HCT116 (cell line): ENCODE results near the gene ATP2C1. TPM values are rescaled to one million over a fixed set of nuclear protein-coding genes. Genes with fewer than 3 reads are reported as not detected.

Experiments used
- ATAC-seq: fragments of 200-7000 bp; cut with Tn5 transposase; 2 replicates; pipeline ENCODE4 v1.9.1; 2020; ENCODE audit warnings: mild to moderate bottlenecking, moderate library complexity
- BruUV-seq: library from RNA; stranded (reverse); fragments of 400-500 nt; replicated peaks from 2 replicates; lab custom pipeline; 2021; lab: Mats Ljungman, UMichigan
- CTCF ChIA-PET: fragments of 300-600 bp; sonication (Branson Sonifier 250); formaldehyde crosslinking; loops from one replicate; lab custom pipeline; 2021; ENCODE audit warnings: antibody characterized with exemption; lab: Charles Lee
- POLR2A ChIA-PET: fragments of 300-600, 350-600 bp; sonication (Branson Sonifier 250); formaldehyde crosslinking; loops from one replicate; lab custom pipeline; 2021; ENCODE audit warnings: antibody characterized with exemption; lab: Charles Lee
- RAD21 ChIA-PET, 2 experiments: fragments of 300-600 bp; sonication (Branson Sonifier 250); formaldehyde crosslinking; loops; one replicate each; lab custom pipeline; 2023; ENCODE audit warnings: low total read pairs in 2 of 2; ENCODE audit not compliant: uncharacterized antibody in 2 of 2, unreplicated experiment in 2 of 2, low non-redundant PET in 1 of 2; lab: Charles Lee
- DNase-seq: peaks from one replicate; pipeline ENCODE4 v3.0.0-alpha.2; 2010; ENCODE audit warnings: low read depth, low spot score
- H2AFZ ChIP-seq: fragments of 200-600 bp; shearing (Covaris generic), sonication (generic); 2 replicates; pipeline ENCODE4 v1.6.1; 2017; ENCODE audit warnings: low read depth, mixed run types, mixed read lengths, antibody characterized with exemption, low read length; ENCODE audit not compliant: poor library complexity, severe bottlenecking
- H3K27ac ChIP-seq: 2 replicates; pipeline ENCODE4 v1.5.1; 2012; ENCODE audit warnings: low read depth, low read length
- H3K27me3 ChIP-seq: fragments of 200-600 bp; sonication (generic); 2 replicates; pipeline ENCODE4 v1.6.1; 2016; ENCODE audit warnings: mixed run types, low read length, mixed read lengths; ENCODE audit not compliant: insufficient read depth
- H3K36me3 ChIP-seq, 2 experiments: fragments of 200-500 bp in 1 of 2; fragments of 200-600 bp in 1 of 2; sonication (Bioruptor generic) in 1 of 2; sonication (generic) in 1 of 2; 2 replicates each; pipeline versions ENCODE4 v1.5.1 to v1.6.1; 2014 to 2016; ENCODE audit warnings: low read length in 2 of 2, inconsistent platforms in 1 of 2, mixed read lengths in 1 of 2, mixed run types in 1 of 2; ENCODE audit not compliant: insufficient read depth in 2 of 2, control insufficient read depth in 1 of 2
- H3K4me1 ChIP-seq, 2 experiments: fragments of 200-600 bp in 1 of 2; sonication (generic) in 1 of 2; 2 replicates each; pipeline versions ENCODE4 v1.5.1 to v1.6.1; 2012 to 2017; ENCODE audit warnings: low read length in 2 of 2, inconsistent platforms in 1 of 2, mild to moderate bottlenecking in 1 of 2, mixed read lengths in 1 of 2, mixed run types in 1 of 2, moderate library complexity in 1 of 2; ENCODE audit not compliant: insufficient read depth in 2 of 2, control insufficient read depth in 1 of 2
- H3K4me2 ChIP-seq: fragments of 200-600 bp; sonication (generic); 2 replicates; pipeline ENCODE4 v1.6.1; 2017; ENCODE audit warnings: mixed run types, low read length, mixed read lengths
- H3K4me3 ChIP-seq, 2 experiments: fragments of 200-600 bp in 1 of 2; sonication (generic) in 1 of 2; replicated peaks in 1 of 2; 2 replicates each; pipeline ENCODE4 v1.5.1; 2011 to 2016; ENCODE audit warnings: low read length in 2 of 2, control low read depth in 1 of 2, low read depth in 1 of 2, mild to moderate bottlenecking in 1 of 2, mixed read lengths in 1 of 2, mixed run types in 1 of 2
- H3K79me2 ChIP-seq: fragments of 200-600 bp; sonication (generic); 2 replicates; pipeline ENCODE4 v1.6.1; 2017; ENCODE audit warnings: mild to moderate bottlenecking, mixed run types, low read length, moderate library complexity, mixed read lengths; ENCODE audit not compliant: insufficient read depth
- H3K9ac ChIP-seq: fragments of 200-600 bp; sonication (generic); 2 replicates; pipeline ENCODE4 v1.6.1; 2016; ENCODE audit warnings: low read length, mixed read lengths
- H3K9me2 ChIP-seq: fragments of 200-600 bp; sonication (generic), shearing (Covaris generic); 2 replicates; pipeline ENCODE4 v1.6.1; 2017; ENCODE audit warnings: mixed run types, mild to moderate bottlenecking, moderate library complexity; ENCODE audit not compliant: insufficient read depth
- H3K9me3 ChIP-seq, 2 experiments: fragments of 200-500 bp in 1 of 2; fragments of 200-600 bp in 1 of 2; sonication (Bioruptor generic) in 1 of 2; sonication (generic) in 1 of 2; 2 replicates each; pipeline ENCODE4 v1.6.1; 2014 to 2017; ENCODE audit warnings: low read length in 2 of 2, mixed read lengths in 2 of 2, inconsistent platforms in 1 of 2, low read depth in 1 of 2, mild to moderate bottlenecking in 1 of 2, mixed run types in 1 of 2, moderate library complexity in 1 of 2; ENCODE audit not compliant: control insufficient read depth in 1 of 2, insufficient read depth in 1 of 2
- H4K20me1 ChIP-seq: fragments of 200-600 bp; sonication (generic), shearing (Covaris generic); 2 replicates; pipeline ENCODE4 v1.6.1; 2017; ENCODE audit warnings: mixed run types, mild to moderate bottlenecking, moderate library complexity; ENCODE audit not compliant: insufficient read depth
- CTCF ChIP-seq, 3 experiments: fragments of 200-600 bp in 1 of 3; sonication (generic) in 1 of 3; IDR thresholded peaks in 2 of 3; conservative IDR thresholded peaks in 1 of 3; 2 replicates each; pipeline ENCODE4 v1.5.1; 2012 to 2017; ENCODE audit warnings: low read depth in 2 of 3, low read length in 2 of 3, antibody characterized with exemption in 1 of 3, borderline replicate concordance in 1 of 3, control low read depth in 1 of 3, mild to moderate bottlenecking in 1 of 3, mixed read lengths in 1 of 3, mixed run types in 1 of 3, moderate library complexity in 1 of 3; ENCODE audit not compliant: insufficient read depth in 1 of 3
- ELF1 ChIP-seq: IDR thresholded peaks from 2 replicates; pipeline ENCODE4 v1.6.1; 2012; ENCODE audit warnings: low read depth, borderline replicate concordance
- SIN3A ChIP-seq: IDR thresholded peaks from 2 replicates; pipeline ENCODE4 v1.6.1; 2012; ENCODE audit warnings: low read depth
- SP1 ChIP-seq: IDR thresholded peaks from 2 replicates; pipeline ENCODE4 v1.6.1; 2012; ENCODE audit warnings: low read depth
- SRF ChIP-seq: IDR thresholded peaks from 2 replicates; pipeline ENCODE4 v1.6.1; 2012; ENCODE audit warnings: low read depth
- TCF7L2 ChIP-seq: IDR thresholded peaks from 2 replicates; pipeline ENCODE4 v1.7.0; 2011; ENCODE audit warnings: borderline replicate concordance, inconsistent platforms; ENCODE audit not compliant: insufficient read depth, insufficient read length; ENCODE audit errors: extremely low read depth
- ZNF274 ChIP-seq: fragments of 200-500 bp; sonication (Bioruptor generic); IDR thresholded peaks from 2 replicates; pipeline ENCODE4 v1.6.1; 2014; ENCODE audit warnings: mild to moderate bottlenecking, low read depth, low read length, inconsistent platforms
- intact Hi-C: fragments of 100-400 bp; cut with micrococcal nuclease; formaldehyde crosslinking; loops from 2 replicates; pipeline ENCODE4 v1.10.0; 2022
- total RNA-seq: library from RNA; stranded (reverse); gene quantifications from one replicate; pipeline ENCODE4 v1.2.1, GENCODE V29; 2021; ENCODE audit not compliant: unreplicated experiment

Gene ATP2C1
- total RNA-seq, 1 experiment from 2014 or later, result 69.1 TPM

GRCh38 chr3:130894986-130895280 lies 1.0 kb downstream of the ATP2C1 start:
- 0 out of 2 replicates have a peak overlapping the region, but pooled peaks have one; percentile 69 for H3K27ac ChIP-seq
- ChIA-PET POLR2A (no interaction called here), RAD21 (no interaction called here), CTCF (interaction anchor here (4.8 kb wide), 1 partner anchor 135 kb away, joined by 28 read pairs; no protein-coding TSS in a partner anchor)
- ATAC-seq (no peak), DNase-seq (no peak)
- H3K36me3 ChIP-seq, result no peaks in the 10 kb centered on the region
- H3K27me3 ChIP-seq, result no peaks in the 10 kb centered on the region
- peaks cover 3 to 17% of the 10 kb centered on the region in 2 experiments; a peak in 3 of 4 replicates for H3K4me1 ChIP-seq
- no TSS peak for BruUV-seq
- peaks cover 58% of the 10 kb centered on the region for H3K79me2 ChIP-seq
- H3K9me2 ChIP-seq, result no peaks in the 10 kb centered on the region
- no peaks in the 10 kb centered on the region for H3K9me3 ChIP-seq
- H3K9ac ChIP-seq, result peak overlapping the region; percentile 85
- peaks cover 20% of the 10 kb centered on the region; the same call in 1 of the 2 replicates for H4K20me1 ChIP-seq
- intact Hi-C loops, result no loop called here
- TF ChIP-seq ELF1 (no peak), TCF7L2 (no peak), CTCF (IDR thresholded peaks at IDR 0.05 in 2 of 3, conservative IDR thresholded peaks at IDR 0.05 in 1 of 3; ENCODE audit: borderline replicate concordance in 1 of 3, insufficient read depth in 1 of 3, low read depth in 2 of 3, low read length in 2 of 3) (no peak), ZNF274 (no peak), SRF (no peak), SP1 (no peak), SIN3A (no peak)
- peak overlapping the region; percentile 74 for H3K4me2 ChIP-seq
- peak overlapping the region; percentile 89 to 91 for H3K4me3 ChIP-seq
- no peak overlapping the region for H2AFZ ChIP-seq
